Gastrocnemius medialis (tissue), 4 donors: ENCODE data around the gene ZNHIT3.

Source experiments
- CTCF ChIP-seq, 5 experiments: fragments of 450-650 bp in 3 of 5; fragments of 200-600 bp in 2 of 5; sonication (generic) in 2 of 5; IDR thresholded peaks in 4 of 5; conservative IDR thresholded peaks in 1 of 5; 1 replicate in 4 of 5; 2 replicates in 1 of 5; pipeline ENCODE4 v1.5.1; 2016 to 2019; ENCODE audit warnings: antibody characterized with exemption in 5 of 5, mild to moderate bottlenecking in 3 of 5, moderate library complexity in 3 of 5
- POLR2A ChIP-seq, 2 donors: fragments of 450-650 bp; IDR thresholded peaks; one replicate each; pipeline ENCODE4 v1.6.1; 2017; ENCODE audit warnings: antibody characterized with exemption in 2 of 2, mild to moderate bottlenecking in 2 of 2, moderate library complexity in 2 of 2

GRCh38 chr17:36515837-36516236 is 29.4 kb downstream of the ZNHIT3 start:
- TF ChIP-seq POLR2A (IDR thresholded peaks at IDR 0.05) (no peak), CTCF (IDR thresholded peaks at IDR 0.05 in 4 of 5, conservative IDR thresholded peaks at IDR 0.05 in 1 of 5) (no peak)
